OCI-LY7 (cell line): Measurements from ENCODE around the gene CPZ.
"Not testable (repeated sequence)": the region's sequence is repeated elsewhere in the genome, so short reads cannot be mapped to it uniquely, and the experiment has no call there.

Experiments
- EZH2phosphoT487 ChIP-seq: fragments of 200-600 bp; sonication (generic); IDR thresholded peaks from 2 replicates; pipeline ENCODE4 v1.6.1; 2018; ENCODE audit warnings: low read depth, borderline replicate concordance, mild to moderate bottlenecking, mixed run types, antibody characterized with exemption, low read length, moderate library complexity, mixed read lengths
- TF ChIP-seq, protein P1 (sequence below): fragments of 200-600 bp; sonication (generic); conservative IDR thresholded peaks from 2 replicates; pipeline ENCODE4 v1.5.1; 2014; ENCODE audit warnings: mild to moderate bottlenecking, antibody characterized with exemption, low read length, moderate library complexity, mixed read lengths

DNA sequence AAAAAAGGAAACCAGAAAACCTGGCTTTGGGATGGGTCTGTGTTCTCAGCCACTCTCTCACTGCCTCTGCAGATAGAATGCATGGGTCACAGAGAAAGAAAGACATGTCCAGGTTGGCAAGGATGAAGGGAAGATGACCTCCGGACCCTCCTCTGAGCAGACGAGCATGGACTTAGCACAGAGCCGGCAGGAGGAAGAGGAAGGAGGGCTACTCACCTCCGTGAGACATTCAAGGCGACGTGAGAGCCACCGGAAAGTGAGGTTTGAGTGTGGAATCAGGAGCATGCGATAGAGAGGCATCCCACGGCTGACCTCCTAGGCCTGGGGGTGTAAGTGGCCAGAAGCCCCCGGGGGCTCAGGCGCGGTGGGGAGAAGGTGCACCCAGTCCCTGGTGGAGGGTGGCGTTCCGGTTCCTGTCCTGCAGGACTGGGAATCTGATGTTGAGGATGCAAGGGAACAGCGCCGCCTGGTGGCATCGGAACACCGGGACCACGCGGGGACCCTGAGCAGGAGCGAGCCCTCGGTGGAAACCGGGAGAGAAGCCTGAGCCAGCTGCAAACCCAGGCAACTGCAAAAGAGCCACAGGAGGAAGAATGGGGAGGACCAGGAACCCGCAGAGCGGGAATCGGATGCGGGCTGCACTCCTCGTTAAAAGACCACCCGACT is 37.8 kb downstream of the CPZ start:
- TF ChIP-seq, protein P1, sequence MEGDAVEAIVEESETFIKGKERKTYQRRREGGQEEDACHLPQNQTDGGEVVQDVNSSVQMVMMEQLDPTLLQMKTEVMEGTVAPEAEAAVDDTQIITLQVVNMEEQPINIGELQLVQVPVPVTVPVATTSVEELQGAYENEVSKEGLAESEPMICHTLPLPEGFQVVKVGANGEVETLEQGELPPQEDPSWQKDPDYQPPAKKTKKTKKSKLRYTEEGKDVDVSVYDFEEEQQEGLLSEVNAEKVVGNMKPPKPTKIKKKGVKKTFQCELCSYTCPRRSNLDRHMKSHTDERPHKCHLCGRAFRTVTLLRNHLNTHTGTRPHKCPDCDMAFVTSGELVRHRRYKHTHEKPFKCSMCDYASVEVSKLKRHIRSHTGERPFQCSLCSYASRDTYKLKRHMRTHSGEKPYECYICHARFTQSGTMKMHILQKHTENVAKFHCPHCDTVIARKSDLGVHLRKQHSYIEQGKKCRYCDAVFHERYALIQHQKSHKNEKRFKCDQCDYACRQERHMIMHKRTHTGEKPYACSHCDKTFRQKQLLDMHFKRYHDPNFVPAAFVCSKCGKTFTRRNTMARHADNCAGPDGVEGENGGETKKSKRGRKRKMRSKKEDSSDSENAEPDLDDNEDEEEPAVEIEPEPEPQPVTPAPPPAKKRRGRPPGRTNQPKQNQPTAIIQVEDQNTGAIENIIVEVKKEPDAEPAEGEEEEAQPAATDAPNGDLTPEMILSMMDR = not testable (repeated sequence)
- not testable (repeated sequence) for TF ChIP-seq EZH2phosphoT487
